Endothelial cell of umbilical vein (primary cell): ENCODE results near the gene NOXRED1.
"Not testable (repeated sequence)": the region's sequence is repeated elsewhere in the genome, so short reads cannot be mapped to it uniquely, and the experiment has no call there.

Experiments used
- CTCF ChIP-seq, 2 donors: IDR thresholded peaks; 1 replicate in 1 of 2; 2 replicates in 1 of 2; pipeline ENCODE4 v1.5.1; 2011; ENCODE audit warnings: low read length in 2 of 2, mild to moderate bottlenecking in 2 of 2, moderate library complexity in 2 of 2, control low read depth in 1 of 2, inconsistent platforms in 1 of 2, low read depth in 1 of 2; ENCODE audit not compliant: insufficient read depth in 1 of 2; ENCODE audit errors: extremely low read depth in 1 of 2
- EZH2 ChIP-seq: IDR thresholded peaks from 2 replicates; pipeline ENCODE4 v1.6.1; 2012; ENCODE audit warnings: borderline replicate concordance, low read depth, mild to moderate bottlenecking, moderate library complexity, low read length, inconsistent platforms; ENCODE audit not compliant: severe bottlenecking
- JUN ChIP-seq: IDR thresholded peaks from 2 replicates; pipeline ENCODE4 v1.6.1; 2011; ENCODE audit warnings: borderline replicate concordance, low read depth; ENCODE audit not compliant: insufficient read length, insufficient read depth
- POLR2A ChIP-seq: IDR thresholded peaks from 2 replicates; pipeline ENCODE4 v1.6.1; 2012; ENCODE audit warnings: low read depth, mild to moderate bottlenecking, control low read depth, low read length
- POLR2AphosphoS5 ChIP-seq: IDR thresholded peaks from 2 replicates; pipeline ENCODE4 v1.6.1; 2012; ENCODE audit warnings: low read depth, mild to moderate bottlenecking, control low read depth, low read length, moderate library complexity; ENCODE audit not compliant: insufficient read depth
- TF ChIP-seq, protein P1 (sequence below): IDR thresholded peaks from 2 replicates; pipeline ENCODE4 v1.6.1; 2011; ENCODE audit not compliant: insufficient read depth, insufficient read length

- not testable (repeated sequence) for TF ChIP-seq CTCF (IDR thresholded peaks at IDR 0.05; ENCODE audit: extremely low read depth in 1 of 2, insufficient read depth in 1 of 2, low read depth in 1 of 2, low read length in 2 of 2); EZH2; POLR2AphosphoS5; POLR2A; JUN
- TF ChIP-seq, protein P1, sequence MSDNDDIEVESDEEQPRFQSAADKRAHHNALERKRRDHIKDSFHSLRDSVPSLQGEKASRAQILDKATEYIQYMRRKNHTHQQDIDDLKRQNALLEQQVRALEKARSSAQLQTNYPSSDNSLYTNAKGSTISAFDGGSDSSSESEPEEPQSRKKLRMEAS = not testable (repeated sequence)
Observed at GRCh38 chr14:77416098-77416497, 7.2 kb downstream of the NOXRED1 start.
